Adrenal gland (tissue), 5 donors: ENCODE results near the gene DPM3.

Experiments
- CTCF ChIP-seq, 6 experiments: fragments of 450-650 bp in 4 of 6; fragments of 200-600 bp in 2 of 6; sonication (generic) in 1 of 6; IDR thresholded peaks; 1 replicate in 5 of 6; 2 replicates in 1 of 6; pipeline versions ENCODE4 v1.5.1 to v1.8.0; 2016 to 2021; ENCODE audit warnings: antibody characterized with exemption in 6 of 6, mild to moderate bottlenecking in 2 of 6, moderate library complexity in 1 of 6
- POLR2A ChIP-seq, 2 donors: fragments of 450-650 bp; IDR thresholded peaks; one replicate each; pipeline ENCODE4 v1.6.1; 2017; ENCODE audit warnings: antibody characterized with exemption in 2 of 2, mild to moderate bottlenecking in 2 of 2, moderate library complexity in 1 of 2
- donor health status: DM: no; HTN: no; CAD: no.

GRCh38 chr1:155091071-155092051 lies 49.0 kb downstream of the DPM3 start:
- TF ChIP-seq CTCF (IDR thresholded peaks at IDR 0.05) (peak; percentile 92 to 100 (median 97)), POLR2A (IDR thresholded peaks at IDR 0.05) (no peak)
